Astrocyte of the spinal cord (primary cell): Measurements from ENCODE around the gene ARL8A.

Experiments used
- DNase-seq: peaks from one replicate; pipeline ENCODE4 v3.0.0; 2011; ENCODE audit warnings: low read depth, low spot score
- H3K4me3 ChIP-seq: 2 replicates; pipeline ENCODE4 v1.5.1; 2011; ENCODE audit warnings: low read depth, mild to moderate bottlenecking, low read length, moderate library complexity
- CTCF ChIP-seq: IDR thresholded peaks from 2 replicates; pipeline ENCODE4 v1.5.1; 2012; ENCODE audit warnings: low read depth, mild to moderate bottlenecking, low read length, inconsistent platforms
- in situ Hi-C: cut with HindIII; loops from 2 replicates; pipeline ENCODE4 v1.10.0; 2017; ENCODE audit warnings: low sequenced_read_pairs

The ARL8A gene

DNA sequence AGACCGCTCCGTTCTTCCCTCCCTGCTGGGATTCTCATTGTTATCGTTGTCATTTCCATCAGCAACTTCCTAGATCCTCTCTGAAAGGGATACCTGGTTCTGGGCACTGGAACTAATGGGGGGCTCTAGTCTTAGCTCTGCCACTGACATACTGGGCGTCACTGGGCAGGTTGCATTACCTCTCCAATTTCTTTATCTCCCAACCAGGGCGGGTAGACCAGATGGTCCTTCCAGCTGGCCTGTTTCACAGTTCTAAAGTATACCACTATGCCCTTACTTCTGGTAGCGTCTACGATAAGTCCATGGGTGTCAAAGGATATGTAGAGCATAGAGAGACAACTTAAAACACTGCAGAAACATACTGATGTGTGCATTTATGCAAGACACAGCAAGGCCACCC lies 20.4 kb downstream of the ARL8A start:
- in situ Hi-C loops, result no loop called here
- no peak for DNase-seq
- no peak overlapping the region for H3K4me3 ChIP-seq
- TF ChIP-seq CTCF, result no peak

- no peak for DNase-seq
- in situ Hi-C loops, result no loop called here
- H3K4me3 ChIP-seq, result no peak overlapping the region
- no peak for TF ChIP-seq CTCF
Observed at GRCh38 chr1:202123336-202123813, 21.2 kb downstream of the ARL8A start.

DNA sequence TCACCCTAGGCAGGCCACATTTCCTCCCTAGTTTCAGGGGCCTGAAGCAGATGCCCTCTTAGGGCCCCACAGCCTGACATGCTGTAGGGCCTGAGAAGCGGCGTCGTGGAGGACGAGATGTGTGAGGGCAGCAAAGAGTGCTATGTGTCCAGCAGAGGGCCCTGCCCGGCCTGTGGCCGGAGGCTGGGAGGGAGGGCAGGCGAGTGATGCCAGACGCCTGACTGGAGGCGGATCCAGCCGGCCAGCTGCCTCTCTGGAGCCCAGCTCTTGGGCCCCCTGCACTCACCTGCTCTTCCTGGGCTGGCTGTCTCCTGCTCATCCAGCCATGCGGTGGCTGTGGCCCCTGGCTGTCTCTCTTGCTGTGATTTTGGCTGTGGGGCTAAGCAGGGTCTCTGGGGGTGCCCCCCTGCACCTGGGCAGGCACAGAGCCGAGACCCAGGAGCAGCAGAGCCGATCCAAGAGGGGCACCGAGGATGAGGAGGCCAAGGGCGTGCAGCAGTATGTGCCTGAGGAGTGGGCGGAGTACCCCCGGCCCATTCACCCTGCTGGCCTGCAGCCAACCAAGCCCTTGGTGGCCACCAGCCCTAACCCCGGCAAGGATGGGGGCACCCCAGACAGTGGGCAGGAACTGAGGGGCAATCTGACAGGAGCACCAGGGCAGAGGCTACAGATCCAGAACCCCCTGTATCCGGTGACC lies 21.8 kb downstream of the ARL8A start, which contains the start of gene GPR37L1:
Gene GPR37L1 (plus strand): TSS at position 279 of the 697 bp plus-strand sequence. CDS start 47 bp downstream, at position 326.
- DNase-seq, result peak; percentile 36
- TF ChIP-seq CTCF, result peak; percentile 61
- in situ Hi-C loops, result no loop called here
- no peak within 1 kb of the TSS for H3K4me3 ChIP-seq

DNA sequence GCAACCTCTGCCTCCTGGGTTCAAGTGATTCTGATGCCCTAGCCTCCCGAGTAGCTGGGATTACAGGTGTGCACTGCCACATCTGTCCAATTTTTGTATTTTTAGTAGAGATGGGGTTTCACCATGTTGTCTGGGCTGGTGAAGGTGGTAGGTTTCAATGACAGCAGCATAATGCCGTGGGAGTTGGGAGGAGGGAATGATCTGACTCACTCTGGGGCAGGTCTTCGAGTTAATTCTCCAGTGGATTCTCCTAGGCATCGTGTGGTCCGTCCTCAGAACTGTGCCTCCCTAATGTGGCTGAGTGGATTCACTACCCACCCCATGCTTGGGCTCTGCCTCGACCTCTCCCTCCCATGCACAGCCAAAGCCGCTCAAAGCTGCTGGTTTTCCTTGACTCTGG lies 23.5 kb downstream of the ARL8A start:
- no peak for DNase-seq
- no peak overlapping the region for H3K4me3 ChIP-seq
- in situ Hi-C loops, result no loop called here
- no peak for TF ChIP-seq CTCF

GRCh38 chr1:202117898-202118371 lies 26.6 kb downstream of the ARL8A start:
- no peak for TF ChIP-seq CTCF
- no peak overlapping the region for H3K4me3 ChIP-seq
- in situ Hi-C loops, result no loop called here
- DNase-seq, result no peak

- no peak overlapping the region for H3K4me3 ChIP-seq
- no peak for TF ChIP-seq CTCF
- no peak for DNase-seq
- in situ Hi-C loops, result no loop called here
Observed at GRCh38 chr1:202116287-202116686, 28.2 kb downstream of the ARL8A start.
